K562 (cell line): ENCODE results near the gene JSRP1.

Source experiments
- ARID2 ChIP-seq: fragments of 450-650 bp; IDR thresholded peaks from 2 replicates; pipeline ENCODE4 v1.6.1; 2017; ENCODE audit warnings: antibody characterized with exemption, mild to moderate bottlenecking
- CTCF ChIP-seq, 3 experiments: IDR thresholded peaks in 2 of 3; conservative IDR thresholded peaks in 1 of 3; 2 replicates each; pipeline ENCODE4 v1.5.1; 2011 to 2012; ENCODE audit warnings: low read length in 3 of 3, mild to moderate bottlenecking in 3 of 3, control low read depth in 2 of 3, improper control_type of control experiment in 1 of 3, inconsistent platforms in 1 of 3, low read depth in 1 of 3, mixed read lengths in 1 of 3, moderate library complexity in 1 of 3; ENCODE audit not compliant: insufficient read depth in 2 of 3
- HDAC6 ChIP-seq: IDR thresholded peaks from 2 replicates; pipeline ENCODE4 v1.6.1; 2012; ENCODE audit warnings: low read depth, mild to moderate bottlenecking, control low read depth, inconsistent platforms, low read length, moderate library complexity

GRCh38 chr19:2244125-2244411 lies 12.1 kb downstream of the JSRP1 start:
- TF ChIP-seq ARID2: no peak
- TF ChIP-seq CTCF (IDR thresholded peaks at IDR 0.05 in 2 of 3, conservative IDR thresholded peaks at IDR 0.05 in 1 of 3; ENCODE audit: insufficient read depth in 2 of 3, low read depth in 1 of 3, low read length in 3 of 3): no peak
- no peak for TF ChIP-seq HDAC6
